ENCODE results near the gene SMARCD1.
A peak's percentile ranks its signal among the peaks of the same experiment; 100 is the strongest.

Gene SMARCD1

DNA sequence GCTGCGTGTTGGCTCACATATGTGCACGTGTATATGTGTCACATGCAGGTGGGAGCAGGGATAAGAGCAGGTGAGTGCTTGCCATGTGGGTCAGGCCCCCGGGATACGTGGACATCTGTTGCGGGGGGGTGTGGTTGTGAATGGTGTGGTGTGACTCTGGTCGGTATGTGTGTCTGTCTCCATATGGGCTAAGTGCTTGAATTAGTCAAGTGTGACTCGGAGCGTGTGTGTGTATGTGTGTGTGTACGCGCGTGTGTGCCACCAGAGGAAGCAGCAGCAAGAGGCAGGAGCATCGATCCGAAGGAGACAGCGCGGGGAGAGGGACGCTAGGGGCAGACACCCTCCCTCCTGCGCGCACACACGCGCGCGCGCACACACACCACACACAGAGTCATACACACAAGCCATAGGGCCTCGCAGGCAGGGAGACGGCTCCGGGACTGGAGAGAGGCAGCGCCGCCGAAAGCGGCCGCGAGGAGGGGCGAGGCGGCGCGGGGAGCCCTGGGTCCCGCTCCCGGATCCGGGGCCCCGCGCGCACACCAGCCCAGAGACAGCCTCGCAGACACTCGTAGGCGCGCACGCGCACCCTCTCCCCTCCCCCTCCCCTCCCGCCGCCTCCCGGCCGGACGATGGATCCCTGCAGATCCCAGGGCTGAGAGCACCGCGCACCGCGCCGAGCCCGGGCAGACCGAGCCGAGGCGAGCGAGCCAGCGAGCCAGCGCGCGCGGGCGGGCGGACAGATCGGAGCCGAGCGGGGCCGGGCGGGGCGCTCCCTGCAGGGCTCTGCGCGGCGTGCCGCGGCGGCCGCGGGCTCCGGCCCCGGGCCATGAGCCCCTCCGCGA, 27.9 kb upstream of the SMARCD1 start, which contains the start of gene ASIC1:
Gene ASIC1, plus strand, starts transcription at position 597 of the 842 bp plus-strand sequence. CDS start 1,171 bp downstream, outside the sequence.
- DNase-seq (ENCODE audit: low read depth in 2 of 3, low spot score in 1 of 3), result peak in 2 of 3 donors; percentile 30 to 40

DNA sequence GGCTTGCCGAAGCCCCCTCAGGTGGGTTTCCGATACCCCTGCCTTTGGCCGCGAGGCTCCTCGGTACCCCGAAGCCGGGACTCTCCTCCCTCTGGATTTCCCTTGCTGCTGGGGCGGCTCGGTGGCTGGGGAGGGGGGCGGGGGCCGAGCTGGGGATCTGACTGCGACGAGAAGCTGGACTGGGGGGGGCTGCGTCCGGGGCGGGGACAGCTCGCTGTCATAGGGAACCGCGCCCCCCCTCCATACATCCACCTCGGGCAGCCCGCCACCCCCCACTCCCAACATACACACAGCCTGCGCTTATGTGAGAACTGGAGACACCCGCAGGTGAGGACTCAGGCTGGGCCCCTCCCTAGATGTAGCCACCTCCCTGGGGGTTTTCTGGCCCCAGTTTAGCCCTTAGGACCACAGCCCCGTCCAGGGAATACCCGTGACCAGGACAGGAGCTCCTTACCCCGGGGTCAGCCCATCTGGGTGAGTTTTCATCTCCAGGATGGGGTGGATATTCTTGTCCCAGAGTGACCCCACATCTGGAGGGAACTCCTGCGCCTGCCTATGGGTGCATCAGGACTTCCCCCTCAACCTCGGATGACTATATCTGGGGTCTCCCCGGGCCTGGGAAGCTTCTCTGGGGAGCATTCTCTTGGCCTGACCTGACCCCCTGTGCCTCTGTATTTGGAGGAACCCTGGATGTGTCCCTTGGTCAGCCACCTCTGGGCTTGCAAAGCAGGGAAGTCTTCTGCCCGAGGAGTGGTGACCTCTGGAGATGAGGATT, 27.1 kb upstream of the SMARCD1 start:
- DNase-seq (ENCODE audit: low read depth in 2 of 3, low spot score in 1 of 3), result no peak

DNA sequence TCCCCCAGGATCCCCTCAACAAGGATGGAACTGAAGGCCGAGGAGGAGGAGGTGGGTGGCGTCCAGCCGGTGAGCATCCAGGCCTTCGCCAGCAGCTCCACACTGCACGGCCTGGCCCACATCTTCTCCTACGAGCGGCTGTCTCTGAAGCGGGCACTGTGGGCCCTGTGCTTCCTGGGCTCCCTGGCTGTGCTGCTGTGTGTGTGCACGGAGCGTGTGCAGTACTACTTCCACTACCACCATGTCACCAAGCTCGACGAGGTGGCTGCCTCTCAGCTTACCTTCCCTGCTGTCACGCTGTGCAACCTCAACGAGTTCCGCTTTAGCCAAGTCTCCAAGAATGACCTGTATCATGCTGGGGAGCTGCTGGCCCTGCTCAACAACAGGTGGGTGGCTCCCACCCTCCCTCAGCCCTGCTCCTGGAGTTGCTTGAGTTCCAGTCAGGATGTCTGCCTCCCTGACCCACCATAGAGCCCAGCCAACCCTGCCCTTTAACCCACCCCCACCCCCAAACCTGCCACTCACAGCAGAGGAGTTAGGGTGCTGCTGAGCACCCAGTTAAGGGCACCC, 26.3 kb upstream of the SMARCD1 start:
- no peak for DNase-seq (ENCODE audit: low read depth in 2 of 3, low spot score in 1 of 3)

DNA sequence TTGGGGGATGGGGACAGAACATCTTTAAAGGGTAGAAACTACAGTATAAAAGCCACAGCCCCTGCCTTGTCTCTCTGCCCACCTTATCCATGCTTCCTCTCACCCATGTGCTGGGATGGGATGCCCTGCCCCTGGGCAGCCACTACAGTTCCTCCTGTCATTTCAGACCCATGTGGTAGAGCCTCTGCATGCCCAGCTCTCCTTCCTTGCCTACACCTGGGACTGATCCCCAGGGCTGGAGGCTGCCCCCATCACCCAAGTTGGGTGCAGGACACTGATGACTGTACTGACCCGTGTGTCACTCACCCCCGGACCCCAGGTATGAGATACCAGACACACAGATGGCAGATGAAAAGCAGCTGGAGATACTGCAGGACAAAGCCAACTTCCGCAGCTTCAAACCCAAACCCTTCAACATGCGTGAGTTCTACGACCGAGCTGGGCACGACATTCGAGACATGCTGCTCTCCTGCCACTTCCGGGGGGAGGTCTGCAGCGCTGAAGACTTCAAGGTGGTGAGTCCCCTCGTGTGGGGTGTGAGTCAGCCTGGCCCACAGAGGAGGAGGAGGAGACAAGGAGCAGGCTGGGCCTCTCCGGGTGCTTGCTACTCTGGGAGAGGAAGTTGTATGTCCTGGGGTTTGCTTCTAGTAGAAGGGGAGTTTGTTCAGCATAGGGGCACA, 25.6 kb upstream of the SMARCD1 start:
- DNase-seq (ENCODE audit: low read depth in 2 of 3, low spot score in 1 of 3), result peak; percentile 20 to 48 (median 24)

DNA sequence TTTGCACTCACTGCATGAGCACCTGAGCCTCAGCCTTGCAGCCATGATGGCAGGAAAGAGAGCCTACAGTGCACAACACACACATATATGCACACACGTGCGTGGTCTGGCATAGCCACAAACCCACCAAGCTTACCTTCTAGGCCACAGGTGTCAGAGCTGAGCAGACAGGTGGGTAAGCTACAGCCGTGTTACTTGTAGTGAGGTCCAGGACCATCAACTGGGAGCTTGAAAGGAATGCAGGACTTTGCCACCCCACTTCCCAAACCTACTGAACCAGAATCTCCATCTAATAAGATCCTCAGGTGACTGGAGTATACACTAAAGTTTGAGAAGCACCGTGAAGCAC, 25.0 kb upstream of the SMARCD1 start:
- no peak for DNase-seq (ENCODE audit: low read depth in 2 of 3, low spot score in 1 of 3)

DNA sequence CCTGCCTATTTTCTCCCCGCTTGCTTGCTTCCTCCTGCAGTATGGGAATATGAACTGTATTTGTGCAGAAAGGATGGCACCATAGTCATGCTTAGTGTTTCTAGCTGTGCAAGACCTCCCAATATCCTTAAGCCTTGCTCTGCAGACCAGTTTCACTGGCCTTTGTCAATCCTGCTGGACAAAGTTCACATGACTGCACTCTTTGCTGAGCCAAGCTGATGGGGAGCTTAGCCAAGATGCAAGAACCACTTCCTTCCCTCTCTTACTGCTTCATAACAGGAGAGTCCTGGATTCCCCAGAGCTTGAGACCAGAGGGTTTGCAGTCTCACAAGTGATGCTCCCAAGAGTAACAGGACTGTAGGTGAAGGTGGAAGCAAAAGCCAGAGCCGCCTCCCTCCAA, 24.0 kb upstream of the SMARCD1 start:
- DNase-seq (ENCODE audit: low read depth in 2 of 3, low spot score in 1 of 3), result no peak

DNA sequence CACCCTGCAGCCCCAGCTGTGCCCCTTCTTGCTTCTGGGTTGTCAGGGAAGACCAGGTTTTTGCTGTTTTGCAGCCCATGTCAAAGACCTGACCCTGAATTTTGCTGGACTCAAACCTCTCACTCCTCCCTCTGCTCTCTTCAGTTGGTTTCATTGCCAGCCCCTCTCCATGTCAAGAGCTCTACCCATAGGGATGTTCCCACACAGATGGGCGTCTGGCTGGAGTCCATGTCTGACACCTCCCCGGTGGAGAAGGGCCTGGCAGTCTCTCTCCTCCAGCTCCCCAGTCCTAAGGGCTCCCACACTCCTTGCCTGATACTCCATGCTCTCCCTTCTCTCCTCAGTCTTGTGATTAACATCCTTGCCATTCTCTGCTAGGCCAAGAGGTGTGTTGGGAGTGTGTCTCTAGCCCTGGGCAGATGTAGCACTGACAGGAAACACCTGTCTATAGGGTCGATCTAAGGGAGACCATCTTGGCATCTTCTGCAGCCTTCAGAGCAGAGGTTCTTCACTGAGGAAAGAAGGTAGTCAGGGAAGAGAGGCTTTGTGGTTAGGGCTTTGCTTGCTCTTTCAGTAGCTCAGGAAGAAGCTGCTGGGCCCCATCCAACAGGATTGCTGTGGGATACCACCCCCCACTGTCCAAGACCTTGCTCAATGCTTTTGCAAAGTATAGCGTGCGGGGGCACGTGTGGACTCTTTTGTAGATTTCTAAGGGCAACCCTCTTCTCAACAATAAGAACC, 23.0 kb upstream of the SMARCD1 start:
- no peak for DNase-seq (ENCODE audit: low read depth in 2 of 3, low spot score in 1 of 3)

DNA sequence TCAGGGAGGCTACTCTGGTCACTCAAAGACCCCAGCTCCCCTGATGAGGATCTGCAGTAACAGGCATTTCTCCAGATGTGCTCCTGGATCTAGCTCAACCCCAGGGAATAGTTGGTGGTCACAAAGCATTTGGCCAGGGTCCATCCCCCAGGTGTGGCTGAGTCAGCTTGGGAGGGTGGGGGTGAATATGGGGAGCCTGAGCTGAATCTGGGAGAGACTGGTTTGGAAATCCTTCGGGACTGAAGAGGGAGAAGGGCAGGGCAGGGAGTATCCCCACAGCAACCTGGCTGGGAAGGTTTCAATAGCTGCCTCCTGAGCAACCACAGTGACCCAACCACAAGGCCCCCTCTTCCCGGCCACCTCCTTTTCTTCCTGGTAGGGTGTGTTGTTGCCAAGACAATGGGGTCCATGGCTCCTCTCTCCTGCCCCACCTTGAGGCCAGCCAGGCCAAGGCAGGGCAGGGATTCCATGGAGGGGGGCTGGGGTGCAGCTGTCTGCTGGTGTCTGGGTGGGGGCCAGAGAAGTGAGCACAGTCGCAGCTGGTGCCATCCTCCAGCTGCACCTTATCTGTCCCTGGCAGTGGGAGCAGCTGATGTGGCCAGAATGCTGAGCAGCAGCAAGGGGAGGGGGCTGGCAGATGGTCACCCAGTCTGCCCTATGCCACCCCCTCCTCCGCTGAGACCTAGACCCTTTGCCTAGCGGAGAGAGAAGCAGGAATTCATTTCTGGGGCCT, 22.2 kb upstream of the SMARCD1 start:
- no peak for DNase-seq (ENCODE audit: low read depth in 2 of 3, low spot score in 1 of 3)

DNA sequence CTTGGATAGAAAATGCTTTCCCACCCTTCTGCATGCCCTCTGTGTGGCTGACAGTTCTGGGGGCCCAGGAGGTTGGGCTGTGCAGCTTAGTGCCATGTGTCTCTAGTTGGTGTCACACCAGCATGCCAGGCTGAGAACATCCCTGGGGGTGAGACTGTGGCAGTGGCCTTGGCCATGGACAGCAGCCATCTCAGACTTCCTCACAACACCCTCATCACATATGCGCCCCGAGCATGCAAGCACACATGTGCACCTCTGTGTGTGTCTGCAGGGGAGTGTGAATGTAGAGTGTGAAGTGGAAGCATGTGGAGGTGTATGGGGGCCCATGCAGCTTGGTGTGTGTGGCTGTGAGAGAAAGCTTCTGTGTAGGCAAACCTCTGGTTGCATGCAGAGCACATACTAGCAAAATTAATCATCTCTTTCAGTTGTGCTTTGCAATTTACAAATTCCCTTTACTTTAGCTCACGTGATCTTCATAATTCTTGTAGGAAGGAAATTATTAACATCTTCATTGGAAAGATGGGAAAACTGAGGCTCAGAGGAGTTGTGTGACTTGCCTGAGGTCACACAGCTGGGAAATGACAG, 19.3 kb upstream of the SMARCD1 start:
- no peak for DNase-seq (ENCODE audit: low read depth in 2 of 3, low spot score in 1 of 3)

DNA sequence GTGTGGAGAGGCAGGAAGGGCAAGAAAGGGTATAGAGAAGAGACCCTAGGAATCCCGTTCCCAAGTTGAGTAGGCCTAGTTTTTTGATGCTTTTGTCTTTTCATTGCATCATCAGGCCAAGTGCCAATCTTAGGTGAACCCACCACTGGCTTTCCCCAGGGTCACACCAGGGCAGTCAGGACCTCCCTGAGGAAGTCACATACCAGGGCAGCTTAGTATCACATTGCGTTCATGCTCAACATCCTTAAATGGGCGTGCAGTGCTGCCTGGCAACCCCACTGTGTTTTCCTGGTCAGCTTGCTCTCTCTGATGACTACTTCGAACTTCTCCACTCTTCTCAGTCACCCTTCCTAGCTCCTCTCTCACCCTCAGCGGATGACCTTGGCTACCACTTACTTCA, 18.7 kb upstream of the SMARCD1 start:
- DNase-seq (ENCODE audit: low read depth in 2 of 3, low spot score in 1 of 3), result no peak

DNA sequence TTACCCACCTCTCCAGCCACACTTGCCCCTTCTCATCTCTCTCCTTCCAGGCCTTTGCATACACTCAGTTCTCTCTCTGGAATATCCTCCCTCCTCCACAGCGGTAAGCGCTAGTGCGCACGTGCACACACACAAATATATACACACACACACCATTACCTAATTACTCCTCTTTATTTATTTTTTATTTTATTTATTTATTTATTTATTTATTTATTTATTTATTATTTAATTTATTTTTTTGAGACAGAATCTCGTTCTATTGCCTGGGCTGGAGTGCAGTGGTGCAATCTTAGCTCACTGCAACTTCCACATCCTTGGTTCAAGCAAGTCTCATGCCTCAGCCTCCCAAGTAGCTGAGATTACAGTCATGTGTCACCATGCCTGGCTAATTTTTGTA, 16.1 kb upstream of the SMARCD1 start:
- DNase-seq (ENCODE audit: low read depth in 2 of 3, low spot score in 1 of 3), result no peak

DNA sequence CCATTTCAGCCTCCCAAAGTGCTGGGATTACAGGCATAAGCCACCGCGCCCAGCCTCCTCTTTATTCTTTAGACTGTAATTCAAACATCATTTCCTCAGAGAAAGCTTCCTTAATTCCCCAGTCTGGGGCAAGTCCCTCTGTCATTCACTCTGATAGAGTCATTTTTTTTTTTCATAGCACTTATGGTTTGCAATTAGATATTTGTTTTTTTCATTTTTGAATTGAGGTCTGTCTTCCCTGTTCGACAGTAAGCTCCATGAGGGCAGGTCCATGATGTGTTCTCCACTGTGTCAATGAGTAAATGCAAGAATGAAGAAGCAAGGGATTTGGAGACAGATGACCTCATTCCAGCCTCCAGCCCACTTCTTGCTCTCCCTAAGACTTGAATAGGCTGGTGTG, 15.6 kb upstream of the SMARCD1 start:
- no peak for DNase-seq (ENCODE audit: low read depth in 2 of 3, low spot score in 1 of 3)

DNA sequence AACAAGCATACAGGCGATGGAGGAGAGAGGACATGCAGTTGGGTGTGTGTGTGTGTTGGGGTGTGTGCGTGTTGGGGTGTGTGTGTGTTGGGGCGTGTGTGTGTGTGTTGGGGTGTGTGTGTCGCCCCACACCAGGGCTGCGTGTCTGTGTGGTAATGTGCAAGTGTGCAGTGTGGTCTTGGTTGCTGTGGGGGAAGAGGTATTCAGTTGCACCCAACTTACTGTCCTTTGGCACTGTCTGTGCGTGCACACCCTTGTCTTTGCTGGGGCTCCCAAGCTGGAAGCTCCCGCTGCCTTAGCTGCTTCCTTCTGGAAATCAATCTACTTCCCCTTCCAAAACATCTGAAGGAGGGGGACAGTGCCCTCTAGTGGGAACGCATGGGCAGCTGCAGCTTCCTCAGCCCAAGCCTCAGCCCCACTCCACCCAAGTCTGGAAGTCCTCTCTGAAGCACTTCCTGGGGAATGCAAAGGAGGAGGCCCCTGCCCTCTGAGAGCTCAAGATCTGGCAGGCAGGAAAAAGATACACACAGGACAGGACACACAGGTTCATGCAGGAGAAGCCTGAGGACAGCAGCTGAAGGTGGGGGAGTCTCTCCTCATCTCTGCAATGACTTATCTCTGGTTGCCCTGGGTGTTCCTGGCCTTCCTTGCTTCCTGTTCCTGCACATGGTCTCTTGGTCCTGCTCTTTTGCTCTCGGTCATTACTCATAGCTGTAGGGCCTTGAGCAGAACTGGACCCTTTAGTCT, 14.7 kb upstream of the SMARCD1 start:
- DNase-seq (ENCODE audit: low read depth in 2 of 3, low spot score in 1 of 3), result peak; percentile 34 to 71 (median 56)

DNA sequence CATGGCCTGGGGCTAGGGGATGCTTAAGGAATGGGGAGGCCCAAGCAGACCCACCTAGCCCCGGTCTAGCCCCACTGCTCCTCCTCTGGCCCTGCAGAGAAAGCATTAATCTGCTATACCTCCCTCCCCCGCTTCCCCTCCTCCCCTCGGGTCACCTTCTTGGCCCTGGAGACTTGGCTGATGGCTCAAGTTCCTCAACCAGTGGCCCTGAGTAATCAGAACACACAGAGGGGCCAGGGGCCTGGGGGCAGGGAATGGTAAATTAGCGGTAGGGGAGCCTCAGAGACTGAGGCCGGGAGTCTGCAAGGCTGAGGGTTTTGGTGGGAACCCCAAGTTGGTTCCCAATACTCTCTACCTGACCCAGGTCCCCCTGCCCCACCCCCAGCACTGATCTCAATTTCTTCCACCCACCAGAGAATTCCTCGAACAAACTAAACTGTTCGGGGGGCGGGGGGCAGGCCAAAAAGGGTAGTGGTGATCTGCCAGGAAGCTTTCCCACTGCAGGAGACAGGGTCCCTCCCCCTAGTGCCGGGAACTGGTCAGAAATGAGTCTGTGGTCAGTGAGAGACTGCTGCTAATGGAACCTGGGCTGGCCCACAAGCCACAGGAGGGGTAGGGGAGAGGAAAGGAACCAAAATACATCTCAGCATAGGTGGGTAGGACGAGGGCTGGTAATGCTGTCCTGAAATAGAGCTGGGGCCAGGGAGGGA, 12.8 kb upstream of the SMARCD1 start:
- no peak for DNase-seq (ENCODE audit: low read depth in 2 of 3, low spot score in 1 of 3)

DNA sequence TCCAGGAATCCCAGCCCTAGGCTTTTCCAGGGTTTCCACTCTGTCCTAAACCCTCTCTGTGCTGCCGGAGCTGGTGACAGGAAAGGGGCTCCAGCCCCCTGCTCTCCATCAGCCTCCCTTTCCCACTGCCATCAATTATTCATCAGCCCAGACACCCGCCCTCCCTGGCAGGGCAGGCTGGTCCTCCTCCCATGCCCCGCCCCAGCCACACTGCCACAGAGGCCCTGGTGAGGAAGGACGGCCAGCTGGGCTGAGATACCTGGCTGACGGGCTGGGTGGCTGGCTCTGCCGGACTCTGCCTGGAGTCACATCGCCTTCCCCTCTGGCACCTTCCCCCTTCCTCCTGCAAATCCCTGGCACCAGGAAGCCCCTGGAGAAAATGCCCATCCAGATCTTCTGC, 11.9 kb upstream of the SMARCD1 start:
- DNase-seq (ENCODE audit: low read depth in 2 of 3, low spot score in 1 of 3), result no peak

DNA sequence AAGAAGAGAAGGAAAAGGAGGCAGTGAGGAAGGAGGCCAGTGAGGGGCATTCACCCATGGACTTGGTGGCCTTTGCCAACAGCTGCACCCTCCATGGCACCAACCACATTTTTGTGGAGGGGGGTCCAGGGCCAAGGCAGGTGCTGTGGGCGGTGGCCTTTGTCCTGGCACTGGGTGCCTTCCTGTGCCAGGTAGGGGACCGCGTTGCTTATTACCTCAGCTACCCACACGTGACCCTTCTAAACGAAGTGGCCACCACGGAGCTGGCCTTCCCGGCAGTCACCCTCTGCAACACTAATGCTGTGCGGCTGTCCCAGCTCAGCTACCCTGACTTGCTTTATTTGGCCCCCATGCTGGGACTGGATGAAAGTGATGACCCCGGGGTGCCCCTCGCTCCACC, 11.4 kb upstream of the SMARCD1 start:
- DNase-seq (ENCODE audit: low read depth in 2 of 3, low spot score in 1 of 3), result no peak

DNA sequence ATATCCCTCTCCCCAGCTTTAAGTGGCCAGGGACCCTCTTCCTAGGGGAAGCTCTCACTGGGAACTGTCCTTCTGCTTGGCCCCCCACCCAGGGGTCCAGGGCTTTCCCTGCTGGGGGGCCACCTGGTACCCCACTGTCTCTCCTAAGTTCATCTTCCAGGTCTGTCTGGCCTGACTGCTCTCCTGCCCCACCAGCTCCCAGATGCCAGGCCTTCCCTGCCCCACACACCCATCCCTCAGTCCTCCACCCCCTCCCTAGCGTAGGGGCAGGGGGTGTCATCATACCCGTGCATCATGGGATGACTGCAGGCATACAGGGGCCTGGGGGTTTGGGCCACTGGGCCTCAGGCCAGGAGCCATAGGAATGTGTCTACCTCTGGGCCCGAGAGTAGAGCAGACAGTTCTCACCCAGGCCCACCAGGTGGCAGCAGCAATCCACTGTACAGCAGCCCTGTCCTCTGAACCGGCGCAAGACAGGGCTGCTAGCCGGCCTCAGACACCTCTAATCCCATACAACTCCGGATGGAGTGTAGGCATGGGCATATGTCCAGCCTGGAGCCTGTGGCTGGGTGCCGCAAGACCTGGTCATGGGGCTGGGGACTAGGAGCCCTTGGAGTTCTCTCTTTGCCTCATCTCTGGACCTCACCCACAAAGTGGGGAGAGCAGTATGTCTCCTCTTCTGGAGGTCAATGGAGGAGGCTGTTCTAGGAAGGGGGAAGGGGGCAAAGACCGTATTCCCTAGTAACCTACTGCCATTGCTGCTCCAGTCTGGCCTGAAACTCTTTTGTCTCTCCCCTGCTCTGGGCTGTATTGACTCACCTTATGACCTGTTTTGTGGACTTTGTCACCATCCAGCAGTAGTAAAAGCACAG, 10.0 kb upstream of the SMARCD1 start:
- peak; percentile 58 to 85 (median 76) for DNase-seq (ENCODE audit: low read depth in 2 of 3, low spot score in 1 of 3)

DNA sequence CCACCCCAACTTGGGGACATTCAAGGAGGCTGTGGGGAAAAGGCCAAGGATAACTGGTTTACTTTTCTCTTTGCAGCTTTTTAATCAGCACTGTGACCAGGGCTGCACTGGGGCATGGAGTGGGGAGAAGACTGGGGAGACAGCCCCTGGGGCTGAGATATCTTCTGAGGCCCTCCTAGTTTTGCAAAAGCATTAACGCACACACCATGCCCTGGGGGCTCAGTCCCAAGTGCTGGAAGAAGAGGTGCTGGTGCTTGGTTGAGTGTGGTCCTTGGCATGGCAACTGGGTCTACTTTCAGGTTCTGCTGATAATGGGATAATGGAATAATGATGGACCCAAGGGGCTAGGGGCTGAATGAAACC, 9.4 kb upstream of the SMARCD1 start:
- no peak for DNase-seq (ENCODE audit: low read depth in 2 of 3, low spot score in 1 of 3)
